22Rv1 (cell line): ENCODE measurements around the gene ARHGAP8.

Source experiments
- H3K27ac ChIP-seq: fragments of 450-650 bp; 2 replicates; pipeline ENCODE4 v1.5.1; 2017
- CTCF ChIP-seq: fragments of 450-650 bp; IDR thresholded peaks from 2 replicates; pipeline ENCODE4 v1.5.1; 2017; ENCODE audit warnings: mild to moderate bottlenecking
- ZFX ChIP-seq: fragments of 450-650 bp; IDR thresholded peaks from 2 replicates; pipeline ENCODE4 v1.6.1; 2017; ENCODE audit warnings: antibody characterized with exemption, borderline replicate concordance

ARHGAP8 gene

GRCh38 chr22:44906248-44906936 is 154.0 kb downstream of the ARHGAP8 start:
- no peak for TF ChIP-seq CTCF
- TF ChIP-seq ZFX: no peak
- no peak overlapping the region for H3K27ac ChIP-seq

- H3K27ac ChIP-seq: no peak overlapping the region
- TF ChIP-seq ZFX: no peak
- no peak for TF ChIP-seq CTCF
Measured at GRCh38 chr22:44906999-44907644, 154.7 kb downstream of the ARHGAP8 start.

- H3K27ac ChIP-seq: no peak overlapping the region
- no peak for TF ChIP-seq ZFX
- TF ChIP-seq CTCF: no peak
Measured at GRCh38 chr22:44907765-44908737, 155.7 kb downstream of the ARHGAP8 start.

GRCh38 chr22:44909241-44909640 is 156.9 kb downstream of the ARHGAP8 start:
- H3K27ac ChIP-seq: no peak overlapping the region
- no peak for TF ChIP-seq CTCF
- no peak for TF ChIP-seq ZFX
